ENCODE data around the gene CLCN6.
"Not testable (repeated sequence)": the region's sequence is repeated elsewhere in the genome, so short reads cannot be mapped to it uniquely, and the experiment has no call there.

The CLCN6 gene

GRCh38 chr1:11796036-11796828 lies 9.8 kb upstream of the CLCN6 start:
- DNase-seq: no peak

- DNase-seq: no peak
Observed at GRCh38 chr1:11797525-11798216, 8.3 kb upstream of the CLCN6 start.

GRCh38 chr1:11799099-11799498 lies 6.9 kb upstream of the CLCN6 start:
- no peak for DNase-seq

- DNase-seq: no peak
Observed at GRCh38 chr1:11799896-11800295, 6.1 kb upstream of the CLCN6 start.

GRCh38 chr1:11800391-11800755 lies 5.6 kb upstream of the CLCN6 start:
- no peak for DNase-seq

- DNase-seq: no peak
Observed at GRCh38 chr1:11800756-11801433, 5.1 kb upstream of the CLCN6 start.

- no peak for DNase-seq
Observed at GRCh38 chr1:11802616-11802972, 3.4 kb upstream of the CLCN6 start.

- peak; percentile 76 for DNase-seq
Observed at GRCh38 chr1:11802973-11803885, 2.8 kb upstream of the CLCN6 start.

- DNase-seq: not testable (repeated sequence)
Observed at GRCh38 chr1:11803924-11804665, 1.9 kb upstream of the CLCN6 start.

- no peak for DNase-seq
Observed at GRCh38 chr1:11804666-11805421, 1.1 kb upstream of the CLCN6 start.

- DNase-seq: no peak
Observed at GRCh38 chr1:11806307-11806936, 431 bp downstream of the CLCN6 start.

- DNase-seq: no peak
Observed at GRCh38 chr1:11807133-11807532, 1.1 kb downstream of the CLCN6 start.

- DNase-seq: no peak
Observed at GRCh38 chr1:11813021-11813420, 7.0 kb downstream of the CLCN6 start.

- DNase-seq: no peak
Observed at GRCh38 chr1:11817192-11817591, 11.2 kb downstream of the CLCN6 start.

- no peak for DNase-seq
Observed at GRCh38 chr1:11822091-11822490, 16.1 kb downstream of the CLCN6 start.

GRCh38 chr1:11823366-11824137 lies 17.6 kb downstream of the CLCN6 start:
- no peak for DNase-seq

- no peak for DNase-seq
Observed at GRCh38 chr1:11825131-11825530, 19.1 kb downstream of the CLCN6 start.

- DNase-seq: no peak
Observed at GRCh38 chr1:11826946-11827345, 21.0 kb downstream of the CLCN6 start.

GRCh38 chr1:11828511-11828910 lies 22.5 kb downstream of the CLCN6 start:
- DNase-seq: no peak

Measured in activated gamma-delta T cell treated with Interleukin-2 at 50 U/mL for 16 hours (primary cell).